Activated gamma-delta T cell treated with anti-CD3 and anti-CD28 coated beads, Interleukin-2, amount 50 U/mL, for 16 hours (primary cell): ENCODE measurements around the gene C15orf61.

ENCODE experiments used
- DNase-seq: peaks from one replicate; pipeline ENCODE4 v3.0.0-alpha.2; 2020; ENCODE audit warnings: low read depth

Gene C15orf61

GRCh38 chr15:67512933-67513714 lies 7.8 kb upstream of the C15orf61 start:
- no peak for DNase-seq

DNA sequence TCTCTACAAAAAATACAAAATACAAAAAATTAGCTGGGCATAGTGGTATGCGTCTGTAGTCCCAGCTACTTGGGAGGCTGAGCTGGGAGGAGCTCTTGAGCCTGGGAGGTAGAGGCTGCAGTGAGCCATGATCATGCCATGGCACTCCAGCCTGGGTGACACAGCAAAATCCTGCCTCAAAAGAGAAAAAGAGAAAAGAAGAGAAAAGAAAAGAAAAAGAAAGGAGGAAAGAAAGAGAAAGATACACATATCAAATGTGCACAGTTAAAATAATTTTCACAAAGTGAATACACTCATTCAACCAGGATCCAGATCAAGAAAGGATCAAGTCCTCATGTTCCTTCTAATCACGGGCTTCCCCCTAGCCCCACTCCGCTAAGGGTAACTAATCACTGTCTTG lies 5.8 kb upstream of the C15orf61 start:
- no peak for DNase-seq

DNA sequence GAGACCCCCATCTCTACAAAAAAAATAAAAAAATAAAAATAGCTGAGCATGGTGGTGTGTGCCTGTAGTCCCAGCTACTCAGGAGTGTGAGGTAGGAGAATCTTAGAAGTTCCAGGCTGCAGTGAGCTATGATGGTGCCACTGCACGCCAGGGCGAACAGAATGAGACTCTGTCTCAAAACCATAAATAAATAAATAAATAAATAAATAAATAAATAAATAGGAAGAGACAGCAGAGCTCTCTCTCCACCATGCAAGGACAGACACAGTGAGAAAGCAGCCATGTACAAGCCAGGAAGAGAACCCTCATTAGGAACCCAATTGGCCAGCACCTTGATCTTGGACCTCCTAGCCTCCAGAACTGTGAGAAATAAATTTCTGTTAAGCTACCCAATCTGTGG lies 5.4 kb upstream of the C15orf61 start:
- DNase-seq: no peak

GRCh38 chr15:67520321-67521028 lies 456 bp upstream of the C15orf61 start:
- DNase-seq: no peak

- no peak for DNase-seq
These were observed 1.0 kb downstream of the C15orf61 start for GRCh38 chr15:67521783-67522568.

DNA sequence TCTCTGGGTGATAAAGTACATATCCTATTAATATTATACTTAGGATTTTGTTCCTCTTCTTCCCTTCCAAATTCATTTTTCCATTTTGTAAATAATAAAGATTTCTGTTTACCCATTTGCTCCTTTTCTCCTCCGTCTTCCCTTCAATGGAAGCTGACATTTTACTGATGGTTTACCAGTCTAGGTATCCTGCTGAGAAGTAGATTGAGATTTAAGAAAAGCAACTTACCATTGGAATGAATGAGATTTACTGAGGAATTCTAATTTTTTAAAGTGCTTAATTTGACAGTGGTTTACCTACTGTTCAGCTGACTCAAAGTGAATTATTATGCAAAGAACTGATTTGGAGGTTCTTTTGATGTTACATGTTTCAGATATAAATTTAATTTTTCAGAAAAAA lies 2.4 kb downstream of the C15orf61 start:
- DNase-seq: no peak

GRCh38 chr15:67524235-67524634 lies 3.3 kb downstream of the C15orf61 start:
- DNase-seq: no peak

DNA sequence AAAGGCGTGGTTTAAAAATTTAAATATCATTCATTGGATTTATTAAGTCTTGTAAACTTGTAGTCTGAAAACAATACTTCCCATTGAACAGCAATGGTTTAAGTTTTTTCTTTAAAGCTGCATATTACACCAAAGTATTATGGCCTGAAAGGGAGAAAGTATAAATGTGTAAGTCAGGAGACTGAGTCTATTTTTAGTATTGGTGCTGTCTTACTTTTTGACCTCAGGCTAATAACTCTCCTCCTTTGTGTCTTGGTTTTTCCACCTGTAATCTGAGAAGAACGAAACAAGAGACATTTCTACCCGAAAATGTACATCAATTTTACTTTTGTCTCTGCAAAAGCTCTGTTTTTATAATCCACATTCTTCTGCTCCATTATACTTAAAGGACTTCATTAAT lies 7.6 kb downstream of the C15orf61 start:
- DNase-seq: no peak

DNA sequence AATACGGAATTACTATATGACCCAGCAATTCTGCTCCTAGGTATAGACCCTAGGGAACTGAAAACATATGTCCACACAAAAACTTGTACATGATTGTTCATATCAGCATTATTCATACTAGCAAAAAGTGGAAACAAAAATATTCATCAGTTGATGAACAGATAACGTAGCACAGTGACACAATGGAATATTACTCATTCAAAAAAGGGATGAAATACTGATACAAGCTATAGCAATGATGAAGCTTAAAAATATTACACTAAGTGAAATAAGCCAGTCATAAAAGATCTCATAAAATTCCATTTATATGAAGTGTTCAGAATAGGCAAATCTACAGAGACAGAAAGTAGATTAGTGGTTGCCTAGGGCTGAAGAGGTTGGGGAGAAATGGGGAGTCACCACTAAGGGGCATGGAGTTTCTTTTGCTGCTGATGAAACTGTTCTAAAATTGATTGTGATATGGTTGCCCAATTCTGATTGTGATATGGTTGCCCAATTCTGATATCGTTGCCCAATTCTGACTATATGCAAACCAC lies 10.5 kb downstream of the C15orf61 start:
- DNase-seq: no peak

- no peak for DNase-seq
These were observed 12.9 kb downstream of the C15orf61 start for GRCh38 chr15:67533873-67534272.

- no peak for DNase-seq
These were observed 13.4 kb downstream of the C15orf61 start for GRCh38 chr15:67534360-67534759.

- no peak for DNase-seq
These were observed 16.8 kb downstream of the C15orf61 start for GRCh38 chr15:67537771-67538170.

- peak; percentile 71 for DNase-seq
These were observed 21.8 kb downstream of the C15orf61 start, which contains the start of gene MAP2K5 for GRCh38 chr15:67542420-67543347. Gene MAP2K5 (plus strand): TSS chr15:67542703. CDS start chr15:67543336, 633 bp downstream.

- no peak for DNase-seq
These were observed 22.4 kb downstream of the C15orf61 start for GRCh38 chr15:67543348-67543718.

- DNase-seq: no peak
These were observed 23.5 kb downstream of the C15orf61 start for GRCh38 chr15:67544475-67544874.

GRCh38 chr15:67545864-67546263 lies 24.9 kb downstream of the C15orf61 start:
- no peak for DNase-seq

DNA sequence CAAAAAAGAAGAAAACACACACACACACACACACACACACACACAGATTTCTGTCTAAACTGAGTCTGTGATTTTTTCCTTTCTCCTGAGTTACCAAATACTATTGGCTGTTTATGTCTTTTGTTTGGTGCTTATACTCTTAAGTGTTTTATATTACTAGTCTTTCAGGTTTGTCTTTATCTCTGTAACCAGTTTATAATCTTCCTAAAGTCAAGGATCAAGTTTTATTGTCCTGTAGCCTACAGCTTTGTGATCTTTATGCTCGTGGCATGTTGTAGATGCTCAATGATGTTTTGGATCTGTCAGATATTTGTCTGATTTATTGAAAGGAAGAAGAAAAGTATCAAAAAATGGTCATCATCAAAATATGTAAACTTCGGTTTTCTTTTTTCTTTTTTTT lies 26.1 kb downstream of the C15orf61 start:
- no peak for DNase-seq

DNA sequence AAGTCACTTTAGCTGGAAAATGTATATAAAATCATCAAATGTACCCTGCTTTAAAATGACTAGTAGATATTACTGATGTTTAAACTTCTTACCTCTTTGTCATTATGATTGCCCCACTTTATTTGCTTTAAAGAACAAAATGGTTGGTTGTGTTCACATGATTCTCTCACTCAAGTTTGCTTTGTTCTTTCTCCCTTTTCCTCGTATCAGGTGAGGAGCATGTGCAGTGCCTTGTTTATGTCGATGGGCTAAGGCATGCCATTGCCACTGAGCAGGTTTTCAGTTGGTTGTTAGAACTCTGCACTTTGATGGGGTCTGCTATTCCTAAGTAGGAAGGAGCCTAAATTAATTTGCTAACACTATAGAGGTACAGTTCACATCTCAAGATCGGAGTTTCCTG lies 26.9 kb downstream of the C15orf61 start:
- DNase-seq: no peak

GRCh38 chr15:67548236-67548852 lies 27.4 kb downstream of the C15orf61 start:
- no peak for DNase-seq

- DNase-seq: no peak
These were observed 28.1 kb downstream of the C15orf61 start for GRCh38 chr15:67548862-67549651.
